Stomach (tissue), 4 donors: Measurements from ENCODE around the gene FGGY.

ENCODE experiments used
- CTCF ChIP-seq, 7 experiments: fragments of 450-650 bp in 4 of 7; fragments of 200-600 bp in 3 of 7; sonication (generic) in 3 of 7; IDR thresholded peaks; one replicate each; pipeline ENCODE4 v1.5.1; 2016 to 2019; ENCODE audit warnings: antibody characterized with exemption in 7 of 7, control low read depth in 2 of 7, mild to moderate bottlenecking in 1 of 7
- EP300 ChIP-seq: sonication (generic); formaldehyde crosslinking; IDR thresholded peaks from one replicate; pipeline ENCODE4 v1.6.1; 2017; ENCODE audit warnings: antibody characterized with exemption
- POLR2A ChIP-seq, 4 donors: fragments of 450-650 bp; IDR thresholded peaks; one replicate each; pipeline ENCODE4 v1.6.1; 2016; ENCODE audit warnings: antibody characterized with exemption in 4 of 4, control low read depth in 2 of 4, mild to moderate bottlenecking in 1 of 4, moderate library complexity in 1 of 4

GRCh38 chr1:59556398-59556797, 259.5 kb downstream of the FGGY start:
- TF ChIP-seq CTCF (IDR thresholded peaks at IDR 0.05): no peak
- no peak for TF ChIP-seq POLR2A (IDR thresholded peaks at IDR 0.05)
- TF ChIP-seq EP300: no peak
